IPS DF 6.9 (cell line): Measurements from ENCODE around the gene ARHGAP12.

Source experiments
- DNase-seq: peaks from one replicate; pipeline ENCODE4 v3.0.0-alpha.2; 2013; ENCODE audit warnings: low read depth, low spot score
- H3K27ac ChIP-seq: one replicate; pipeline ENCODE4 v1.5.1; 2013; ENCODE audit warnings: low read length, control low read depth
- H3K27me3 ChIP-seq: 2 replicates; pipeline ENCODE4 v1.6.1; 2013; ENCODE audit warnings: mild to moderate bottlenecking, low read length; ENCODE audit not compliant: control insufficient read depth, insufficient read depth
- H3K36me3 ChIP-seq: 2 replicates; pipeline ENCODE4 v1.6.1; 2013; ENCODE audit warnings: low read length; ENCODE audit not compliant: control insufficient read depth, insufficient read depth
- H3K4me1 ChIP-seq: 2 replicates; pipeline ENCODE4 v1.6.1; 2013; ENCODE audit warnings: low read length; ENCODE audit not compliant: control insufficient read depth, insufficient read depth
- H3K4me3 ChIP-seq: 2 replicates; pipeline ENCODE4 v1.5.1; 2013; ENCODE audit warnings: mild to moderate bottlenecking, low read length
- H3K9me3 ChIP-seq: 2 replicates; pipeline ENCODE4 v1.6.1; 2013; ENCODE audit warnings: low read length, inconsistent platforms; ENCODE audit not compliant: control insufficient read depth, insufficient read depth
- WGBS: extraction: QIAGEN DNeasy Blood & Tissue Kit; methylation state at CpG from one replicate; pipeline ENCODE4 v1.1.7; 2013; ENCODE audit warnings: mixed read lengths, missing lambda C conversion rate; ENCODE audit not compliant: insufficient read length, insufficient coverage; 5-methylcytosine and 5-hydroxymethylcytosine counted together

Gene ARHGAP12

GRCh38 chr10:31961277-31962074 lies 32.8 kb upstream of the ARHGAP12 start:
- DNase-seq = no peak

GRCh38 chr10:31959461-31960173 lies 31.0 kb upstream of the ARHGAP12 start:
- no CpG with 5 or more reads among the region's 3 CpGs for WGBS

More at GRCh38 chr10:31961277-31962074, 32.8 kb upstream of the ARHGAP12 start:
- no CpG with 5 or more reads among the region's 8 CpGs for WGBS
- Histone ChIP-seq H3K9me3 (no peaks in the 10 kb centered on the region), H3K4me3 (no peak overlapping the region), H3K27me3 (no peaks in the 10 kb centered on the region), H3K4me1 (no peaks in the 10 kb centered on the region), H3K36me3 (no peaks in the 10 kb centered on the region), H3K27ac (no peak overlapping the region)

GRCh38 chr10:31958856-31959255 lies 30.2 kb upstream of the ARHGAP12 start:
- no peaks in the 10 kb centered on the region for H3K36me3 ChIP-seq
- no peaks in the 10 kb centered on the region for H3K27me3 ChIP-seq
- H3K27ac ChIP-seq = no peak overlapping the region
- DNase-seq = no peak
- H3K4me3 ChIP-seq = no peak overlapping the region
- no peaks in the 10 kb centered on the region for H3K4me1 ChIP-seq
- no CpG with 5 or more reads among the region's 2 CpGs for WGBS
- no peaks in the 10 kb centered on the region for H3K9me3 ChIP-seq

More at GRCh38 chr10:31959461-31960173, 31.0 kb upstream of the ARHGAP12 start:
- no peak for DNase-seq
- no peak overlapping the region for H3K27ac ChIP-seq
- H3K4me3 ChIP-seq = no peak overlapping the region
- no peaks in the 10 kb centered on the region for H3K4me1 ChIP-seq
- no peaks in the 10 kb centered on the region for H3K27me3 ChIP-seq
- H3K36me3 ChIP-seq = no peaks in the 10 kb centered on the region
- no peaks in the 10 kb centered on the region for H3K9me3 ChIP-seq

GRCh38 chr10:31956200-31956946 lies 27.7 kb upstream of the ARHGAP12 start:
- DNase-seq = no peak
- no CpG with 5 or more reads among the region's 5 CpGs for WGBS
- Histone ChIP-seq H3K4me1 (no peaks in the 10 kb centered on the region), H3K36me3 (no peaks in the 10 kb centered on the region), H3K27me3 (no peaks in the 10 kb centered on the region), H3K9me3 (no peaks in the 10 kb centered on the region), H3K4me3 (no peak overlapping the region), H3K27ac (no peak overlapping the region)

GRCh38 chr10:31954410-31955191 lies 26.0 kb upstream of the ARHGAP12 start:
- DNase-seq = no peak
- WGBS = no CpG with 5 or more reads among the region's 2 CpGs
- Histone ChIP-seq H3K9me3 (no peaks in the 10 kb centered on the region), H3K4me3 (no peak overlapping the region), H3K27ac (no peak overlapping the region), H3K36me3 (no peaks in the 10 kb centered on the region), H3K27me3 (no peaks in the 10 kb centered on the region), H3K4me1 (no peaks in the 10 kb centered on the region)

- Histone ChIP-seq H3K27me3 (no peaks in the 10 kb centered on the region), H3K36me3 (no peaks in the 10 kb centered on the region), H3K4me1 (no peaks in the 10 kb centered on the region), H3K4me3 (no peak overlapping the region), H3K9me3 (no peaks in the 10 kb centered on the region), H3K27ac (no peak overlapping the region)
- WGBS = no CpG with 5 or more reads among the region's 2 CpGs
- no peak for DNase-seq
These were observed 24.8 kb upstream of the ARHGAP12 start for GRCh38 chr10:31953480-31953879.

GRCh38 chr10:31953080-31953479 lies 24.4 kb upstream of the ARHGAP12 start:
- Histone ChIP-seq H3K4me3 (no peak overlapping the region), H3K27me3 (no peaks in the 10 kb centered on the region), H3K27ac (no peak overlapping the region), H3K36me3 (no peaks in the 10 kb centered on the region), H3K9me3 (no peaks in the 10 kb centered on the region), H3K4me1 (no peaks in the 10 kb centered on the region)
- DNase-seq = no peak

- Histone ChIP-seq H3K27ac (no peak overlapping the region), H3K27me3 (no peaks in the 10 kb centered on the region), H3K4me3 (no peak overlapping the region), H3K36me3 (no peaks in the 10 kb centered on the region), H3K9me3 (no peaks in the 10 kb centered on the region), H3K4me1 (no peaks in the 10 kb centered on the region)
- DNase-seq = no peak
- WGBS = no CpG with 5 or more reads among the region's 2 CpGs
These were observed 23.4 kb upstream of the ARHGAP12 start for GRCh38 chr10:31952066-31952465.

GRCh38 chr10:31949266-31949665 lies 20.6 kb upstream of the ARHGAP12 start:
- no CpG with 5 or more reads among the region's 3 CpGs for WGBS
- Histone ChIP-seq H3K36me3 (no peaks in the 10 kb centered on the region), H3K9me3 (no peaks in the 10 kb centered on the region), H3K4me1 (no peaks in the 10 kb centered on the region), H3K27ac (no peak overlapping the region), H3K27me3 (no peaks in the 10 kb centered on the region), H3K4me3 (no peak overlapping the region)
- DNase-seq = no peak

- DNase-seq = no peak
- H3K4me3 ChIP-seq = no peak overlapping the region
- no CpG with 5 or more reads among the region's 7 CpGs for WGBS
- no peaks in the 10 kb centered on the region for H3K36me3 ChIP-seq
- no peaks in the 10 kb centered on the region for H3K4me1 ChIP-seq
- no peaks in the 10 kb centered on the region for H3K9me3 ChIP-seq
- H3K27ac ChIP-seq = no peak overlapping the region
- no peaks in the 10 kb centered on the region for H3K27me3 ChIP-seq
These were observed 19.4 kb upstream of the ARHGAP12 start for GRCh38 chr10:31948021-31948420.
